BLaER1 treated with 17β-estradiol and CSF1 and Interleukin-3, amounts not matched to agents 10 nM and 100 nM (cell line): ENCODE data around the gene ACTA1.

Experiments
- H3K27ac ChIP-seq, 11 experiments: shearing (Covaris generic); formaldehyde crosslinking; 2 replicates each; pipeline ENCODE4 v1.8.1; 2022
- H3K27me3 ChIP-seq, 11 experiments: shearing (Covaris generic); formaldehyde crosslinking; 2 replicates each; pipeline ENCODE4 v1.8.1; 2022
- H3K36me3 ChIP-seq, 11 experiments: shearing (Covaris generic); formaldehyde crosslinking; 2 replicates each; pipeline ENCODE4 v1.8.1; 2022
- H3K4me1 ChIP-seq, 10 experiments: shearing (Covaris generic); formaldehyde crosslinking; 2 replicates each; pipeline ENCODE4 v1.8.1; 2022
- H3K4me2 ChIP-seq, 11 experiments: shearing (Covaris generic); formaldehyde crosslinking; 2 replicates each; pipeline ENCODE4 v1.8.1; 2022
- H3K4me3 ChIP-seq, 10 experiments: shearing (Covaris generic); formaldehyde crosslinking; 2 replicates each; pipeline ENCODE4 v1.8.1; 2022
- H3K9ac ChIP-seq, 11 experiments: shearing (Covaris generic); formaldehyde crosslinking; 2 replicates each; pipeline ENCODE4 v1.8.1; 2022
- H3K9me3 ChIP-seq, 11 experiments: shearing (Covaris generic); formaldehyde crosslinking; replicated peaks in 1 of 11; 2 replicates each; pipeline ENCODE4 v1.8.1; 2022
- H4K20me1 ChIP-seq, 11 experiments: shearing (Covaris generic); formaldehyde crosslinking; 2 replicates each; pipeline ENCODE4 v1.8.1; 2022
- Cebpa-rat ChIP-seq, 11 experiments: shearing (Covaris generic); IDR thresholded peaks; 2 replicates each; pipeline ENCODE4 v1.8.1; 2022

The ACTA1 gene

DNA sequence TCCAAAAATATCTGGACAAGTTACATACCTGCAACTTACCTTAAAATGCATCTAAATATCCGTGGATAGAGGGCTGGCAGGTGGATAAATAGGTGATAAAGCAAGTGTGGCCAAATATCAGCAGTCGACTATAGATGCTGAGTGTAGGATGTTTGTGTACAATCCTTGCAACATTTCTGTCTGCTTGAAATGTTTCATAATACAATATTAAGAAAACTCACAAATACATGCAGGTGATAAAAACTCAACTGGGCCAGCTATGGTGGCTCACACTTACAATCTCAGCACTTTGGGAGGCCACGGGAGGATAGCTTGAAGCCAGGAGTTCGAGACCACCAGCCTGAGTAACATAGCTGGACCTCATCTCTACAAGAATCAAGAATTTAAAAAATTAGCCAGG lies 41.0 kb downstream of the ACTA1 start:
- H3K4me1 ChIP-seq, result peaks cover 5 to 16% (median 10%) of the 10 kb centered on the region in 10 experiments; a peak in 14 of 20 replicates
- H4K20me1 ChIP-seq, result no peaks in the 10 kb centered on the region
- H3K27me3 ChIP-seq, result no peaks in the 10 kb centered on the region
- H3K9ac ChIP-seq, result no peak overlapping the region
- no peak overlapping the region for H3K27ac ChIP-seq
- H3K4me2 ChIP-seq, result no peak overlapping the region
- H3K9me3 ChIP-seq, result peaks cover 11 to 20% (median 14%) of the 10 kb centered on the region in 11 experiments; a peak in 20 of 22 replicates
- no peak for TF ChIP-seq Cebpa-rat (IDR thresholded peaks at IDR 0.05)
- H3K4me3 ChIP-seq, result no peak overlapping the region
- H3K36me3 ChIP-seq, result no peaks in the 10 kb centered on the region

DNA sequence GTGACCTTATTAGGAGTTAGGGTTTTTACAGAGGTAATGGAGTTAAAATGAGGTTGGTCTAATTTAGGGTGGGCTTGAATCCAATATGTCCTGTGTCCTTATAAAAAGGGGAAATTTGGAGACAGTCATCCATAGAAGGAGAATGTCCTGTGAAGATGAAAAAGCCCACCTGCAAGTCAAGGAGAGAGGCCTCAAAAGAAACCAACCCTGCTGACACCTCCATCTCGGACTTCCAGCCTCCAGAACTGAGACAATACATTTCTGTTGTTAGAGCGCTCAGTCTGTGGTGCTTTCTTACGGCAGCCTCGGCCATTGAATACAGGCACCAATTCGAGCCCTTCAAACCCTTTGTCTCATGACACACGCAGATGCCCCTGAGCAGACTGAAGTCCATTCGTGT lies 43.8 kb downstream of the ACTA1 start:
- Histone ChIP-seq H3K4me2 (no peak overlapping the region), H3K36me3 (no peaks in the 10 kb centered on the region), H3K27me3 (no peaks in the 10 kb centered on the region), H3K4me1 (peaks cover 0 to 14% (median 7%) of the 10 kb centered on the region in 10 experiments; a peak in 8 of 20 replicates), H3K4me3 (no peak overlapping the region), H3K27ac (no peak overlapping the region), H3K9me3 (peaks cover 4 to 12% (median 6%) of the 10 kb centered on the region in 11 experiments; a peak in 19 of 22 replicates), H3K9ac (no peak overlapping the region), H4K20me1 (no peaks in the 10 kb centered on the region)
- no peak for TF ChIP-seq Cebpa-rat (IDR thresholded peaks at IDR 0.05)

DNA sequence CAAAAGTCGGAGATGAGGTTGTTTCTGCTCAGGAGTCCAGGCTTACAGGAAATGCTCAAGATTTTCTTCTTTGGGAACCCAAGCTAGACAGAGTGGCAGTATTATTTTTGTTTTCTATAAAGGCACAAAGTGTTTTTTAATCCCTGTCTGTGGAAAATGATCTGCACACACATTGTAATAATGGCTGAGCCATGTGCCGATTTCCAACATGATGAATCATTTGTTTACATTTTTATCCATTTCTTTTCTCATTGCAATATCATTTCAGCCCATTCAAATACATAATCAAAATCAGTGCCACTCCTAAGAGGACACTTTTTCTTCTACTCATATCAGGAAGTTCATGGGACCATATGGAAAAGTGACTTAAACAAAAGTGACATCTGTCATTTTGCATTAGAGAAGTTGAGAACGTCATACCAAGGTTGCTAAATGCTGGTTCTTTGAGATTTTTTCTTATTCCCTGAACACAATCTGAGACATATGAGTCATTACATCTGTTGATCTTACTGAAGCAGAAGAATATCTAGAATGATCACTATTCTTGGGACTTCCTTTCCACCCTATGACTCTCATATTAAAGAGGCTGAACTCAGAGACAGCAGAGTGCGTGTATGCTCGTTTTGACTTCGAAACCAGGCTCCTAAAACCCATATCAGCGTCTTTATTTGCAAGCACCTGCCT lies 44.9 kb downstream of the ACTA1 start:
- H4K20me1 ChIP-seq, result no peaks in the 10 kb centered on the region
- H3K27ac ChIP-seq, result no peak overlapping the region
- H3K36me3 ChIP-seq, result no peaks in the 10 kb centered on the region
- no peak overlapping the region for H3K4me3 ChIP-seq
- peak overlapping the region in 1 of 11 experiments; percentile 46; a peak in 3 of 22 replicates for H3K4me2 ChIP-seq
- H3K9me3 ChIP-seq, result peaks cover 0 to 4% (median 0%) of the 10 kb centered on the region in 11 experiments; a peak in 1 of 22 replicates
- no peak overlapping the region for H3K9ac ChIP-seq
- H3K4me1 ChIP-seq, result peaks cover 0 to 14% (median 7%) of the 10 kb centered on the region in 10 experiments; a peak in 8 of 20 replicates
- TF ChIP-seq Cebpa-rat (IDR thresholded peaks at IDR 0.05), result no peak
- H3K27me3 ChIP-seq, result no peaks in the 10 kb centered on the region

DNA sequence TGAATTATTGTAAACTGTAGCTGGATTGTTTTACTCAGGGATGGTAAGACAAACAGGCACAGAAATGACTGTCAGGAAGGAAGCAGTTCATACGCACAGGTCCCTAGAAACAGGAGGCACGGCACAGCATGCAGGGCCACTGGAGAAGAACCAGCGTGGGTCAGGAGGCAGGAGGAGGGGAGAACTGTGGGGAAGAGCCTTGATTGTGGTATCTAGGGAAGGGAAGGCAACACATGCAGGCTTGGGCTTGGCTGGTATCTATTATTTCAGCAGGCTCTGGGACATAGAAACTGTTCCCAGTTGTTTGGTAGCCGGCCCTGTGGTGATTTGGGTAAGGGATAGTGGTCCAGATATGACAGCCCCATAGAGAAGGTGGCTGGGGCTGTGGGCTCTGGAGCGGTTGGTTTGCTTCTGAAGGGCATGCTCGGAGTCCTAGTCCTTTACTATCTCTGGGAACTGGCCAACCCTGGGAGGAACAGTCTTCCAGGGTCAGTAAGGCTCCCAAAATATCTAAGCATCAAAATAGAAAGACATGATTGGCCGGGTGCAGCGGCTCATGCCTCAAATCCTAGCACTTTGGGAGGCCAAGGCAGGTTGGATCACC lies 47.9 kb downstream of the ACTA1 start:
- Histone ChIP-seq H3K27ac (no peak overlapping the region), H4K20me1 (no peaks in the 10 kb centered on the region), H3K27me3 (no peaks in the 10 kb centered on the region), H3K36me3 (no peaks in the 10 kb centered on the region), H3K4me3 (no peak overlapping the region), H3K4me1 (peaks cover 0 to 14% (median 11%) of the 10 kb centered on the region in 10 experiments; a peak in 12 of 20 replicates), H3K9me3 (peaks cover 0 to 4% (median 0%) of the 10 kb centered on the region in 11 experiments; a peak in 1 of 22 replicates), H3K9ac (no peak overlapping the region), H3K4me2 (no peak overlapping the region)
- no peak for TF ChIP-seq Cebpa-rat (IDR thresholded peaks at IDR 0.05)

DNA sequence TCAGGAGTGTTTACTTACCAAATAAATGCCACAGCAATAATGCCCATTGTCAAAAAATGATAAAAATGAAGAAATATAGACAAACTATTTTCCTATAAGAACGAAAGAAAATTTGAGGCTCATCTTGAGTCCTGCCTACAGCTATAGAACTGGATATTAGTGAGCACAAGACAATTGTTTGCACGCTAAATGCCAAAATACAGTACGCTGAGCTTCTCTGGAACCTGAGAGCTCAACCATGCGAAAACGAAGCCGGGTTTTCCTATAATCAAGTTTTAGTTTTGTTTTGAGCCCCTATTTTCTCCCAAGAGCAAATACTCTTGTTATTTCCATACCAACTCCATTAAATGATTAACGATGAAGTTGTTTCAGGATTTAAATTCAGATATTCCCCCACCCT lies 49.1 kb downstream of the ACTA1 start:
- no peak overlapping the region for H3K4me3 ChIP-seq
- no peaks in the 10 kb centered on the region for H3K36me3 ChIP-seq
- no peaks in the 10 kb centered on the region for H3K27me3 ChIP-seq
- no peaks in the 10 kb centered on the region for H3K9me3 ChIP-seq
- no peak overlapping the region for H3K4me2 ChIP-seq
- H3K9ac ChIP-seq, result no peak overlapping the region
- no peak for TF ChIP-seq Cebpa-rat (IDR thresholded peaks at IDR 0.05)
- H4K20me1 ChIP-seq, result no peaks in the 10 kb centered on the region
- H3K27ac ChIP-seq, result no peak overlapping the region
- peaks cover 0 to 20% (median 15%) of the 10 kb centered on the region in 10 experiments; a peak in 14 of 20 replicates for H3K4me1 ChIP-seq

DNA sequence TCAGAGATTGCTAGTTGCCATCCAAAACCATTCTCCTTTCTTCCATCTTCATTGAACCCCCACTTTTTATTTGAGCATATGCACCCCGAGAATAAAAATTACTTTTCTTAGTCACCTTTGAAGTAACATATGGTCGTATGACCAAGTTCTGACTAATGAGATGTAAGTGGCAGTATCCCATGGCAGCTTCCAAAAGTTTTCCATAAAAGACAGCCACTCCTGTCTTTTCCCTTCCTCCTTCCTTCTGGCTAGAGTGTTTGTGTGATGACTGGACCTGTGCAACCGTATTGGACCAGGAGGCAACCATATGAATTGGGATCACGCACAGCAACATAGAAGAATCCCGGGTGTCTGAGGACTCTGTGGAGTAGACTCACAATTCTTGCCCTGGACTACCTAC lies 49.9 kb downstream of the ACTA1 start:
- H3K27ac ChIP-seq, result no peak overlapping the region
- H3K4me3 ChIP-seq, result no peak overlapping the region
- no peaks in the 10 kb centered on the region for H3K9me3 ChIP-seq
- no peaks in the 10 kb centered on the region for H3K36me3 ChIP-seq
- H3K4me1 ChIP-seq, result peaks cover 0 to 20% (median 15%) of the 10 kb centered on the region in 10 experiments; a peak in 12 of 20 replicates
- no peak overlapping the region for H3K9ac ChIP-seq
- H3K4me2 ChIP-seq, result no peak overlapping the region
- no peaks in the 10 kb centered on the region for H4K20me1 ChIP-seq
- H3K27me3 ChIP-seq, result no peaks in the 10 kb centered on the region
- no peak for TF ChIP-seq Cebpa-rat (IDR thresholded peaks at IDR 0.05)

DNA sequence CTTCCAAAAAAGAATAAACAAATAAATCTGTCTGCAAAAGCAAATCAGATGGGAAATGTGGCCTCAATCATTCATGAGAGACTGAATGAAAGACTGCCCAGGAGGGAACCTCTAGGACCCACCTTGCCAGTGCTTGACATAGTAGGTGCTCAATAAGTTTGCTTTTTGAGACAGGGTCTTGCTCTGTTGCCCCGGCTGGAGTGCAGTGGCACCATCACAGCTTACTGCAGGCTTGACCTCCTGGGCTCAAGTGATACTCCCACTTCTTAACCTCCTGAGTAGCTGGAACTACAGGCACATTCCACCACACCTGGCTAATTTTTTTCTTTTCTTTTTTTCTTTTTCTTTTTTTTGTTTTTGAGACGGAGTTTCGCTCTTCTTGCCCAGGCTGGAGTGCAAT lies 50.7 kb downstream of the ACTA1 start:
- peaks cover 0 to 17% (median 13%) of the 10 kb centered on the region in 10 experiments; a peak in 11 of 20 replicates for H3K4me1 ChIP-seq
- no peaks in the 10 kb centered on the region for H3K9me3 ChIP-seq
- no peaks in the 10 kb centered on the region for H3K36me3 ChIP-seq
- no peak overlapping the region for H3K9ac ChIP-seq
- TF ChIP-seq Cebpa-rat (IDR thresholded peaks at IDR 0.05), result no peak
- H3K4me2 ChIP-seq, result no peak overlapping the region
- H3K4me3 ChIP-seq, result no peak overlapping the region
- H4K20me1 ChIP-seq, result no peaks in the 10 kb centered on the region
- H3K27ac ChIP-seq, result no peak overlapping the region
- no peaks in the 10 kb centered on the region for H3K27me3 ChIP-seq
